Peyer's patch (tissue), 4 donors: ENCODE results near the gene RPS6KA4.

Experiments used
- POLR2A ChIP-seq, 2 donors: fragments of 450-650 bp; IDR thresholded peaks; one replicate each; pipeline ENCODE4 v1.5.1; 2017; ENCODE audit warnings: antibody characterized with exemption in 2 of 2, mild to moderate bottlenecking in 2 of 2, moderate library complexity in 2 of 2
- TF ChIP-seq, protein P1 (sequence below), 6 experiments: fragments of 450-650 bp in 4 of 6; fragments of 200-600 bp in 2 of 6; sonication (generic) in 1 of 6; IDR thresholded peaks; one replicate each; pipeline ENCODE4 v1.5.1; 2017 to 2019; ENCODE audit warnings: antibody characterized with exemption in 6 of 6, mild to moderate bottlenecking in 3 of 6, moderate library complexity in 1 of 6

DNA sequence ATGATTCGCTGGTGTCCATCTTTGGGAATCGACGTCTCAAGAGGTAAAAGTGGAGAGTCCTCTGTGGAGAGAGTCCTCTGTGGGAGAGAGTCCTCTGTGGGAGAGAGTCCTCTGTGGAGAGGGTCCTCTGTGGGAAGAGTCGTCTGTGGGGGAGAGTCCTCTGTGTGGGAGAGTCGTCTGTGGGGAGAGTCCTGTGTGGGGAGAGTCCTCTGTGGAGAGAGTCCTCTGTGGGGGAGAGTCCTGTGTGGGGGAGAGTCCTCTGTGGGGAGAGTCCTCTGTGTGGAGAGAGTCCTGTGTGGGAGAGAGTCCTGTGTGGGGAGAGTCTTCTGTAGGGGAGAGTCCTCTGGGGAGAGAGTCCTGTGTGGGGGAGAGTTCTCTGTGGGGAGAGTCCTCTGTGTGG, 37.9 kb upstream of the RPS6KA4 start:
- TF ChIP-seq, protein P1, sequence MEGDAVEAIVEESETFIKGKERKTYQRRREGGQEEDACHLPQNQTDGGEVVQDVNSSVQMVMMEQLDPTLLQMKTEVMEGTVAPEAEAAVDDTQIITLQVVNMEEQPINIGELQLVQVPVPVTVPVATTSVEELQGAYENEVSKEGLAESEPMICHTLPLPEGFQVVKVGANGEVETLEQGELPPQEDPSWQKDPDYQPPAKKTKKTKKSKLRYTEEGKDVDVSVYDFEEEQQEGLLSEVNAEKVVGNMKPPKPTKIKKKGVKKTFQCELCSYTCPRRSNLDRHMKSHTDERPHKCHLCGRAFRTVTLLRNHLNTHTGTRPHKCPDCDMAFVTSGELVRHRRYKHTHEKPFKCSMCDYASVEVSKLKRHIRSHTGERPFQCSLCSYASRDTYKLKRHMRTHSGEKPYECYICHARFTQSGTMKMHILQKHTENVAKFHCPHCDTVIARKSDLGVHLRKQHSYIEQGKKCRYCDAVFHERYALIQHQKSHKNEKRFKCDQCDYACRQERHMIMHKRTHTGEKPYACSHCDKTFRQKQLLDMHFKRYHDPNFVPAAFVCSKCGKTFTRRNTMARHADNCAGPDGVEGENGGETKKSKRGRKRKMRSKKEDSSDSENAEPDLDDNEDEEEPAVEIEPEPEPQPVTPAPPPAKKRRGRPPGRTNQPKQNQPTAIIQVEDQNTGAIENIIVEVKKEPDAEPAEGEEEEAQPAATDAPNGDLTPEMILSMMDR (IDR thresholded peaks at IDR 0.05): no peak
- TF ChIP-seq POLR2A (IDR thresholded peaks at IDR 0.05): no peak
